Measurements from ENCODE around the gene LYPD6B. TPM values are rescaled to one million over a fixed set of nuclear protein-coding genes. Genes with fewer than 3 reads are reported as not detected.
"Not testable (repeated sequence)": the region's sequence is repeated elsewhere in the genome, so short reads cannot be mapped to it uniquely, and the experiment has no call there.

LYPD6B gene
- polyA plus RNA-seq, 4 donors = 23.6 to 33.1 (median 31.7) TPM

- not testable (repeated sequence) for DNase-seq (ENCODE audit: low read depth in 4 of 4, low spot score in 2 of 4)
Measured at GRCh38 chr2:149251436-149251835, 212.9 kb downstream of the LYPD6B start.

- not testable (repeated sequence) for DNase-seq (ENCODE audit: low read depth in 4 of 4, low spot score in 2 of 4)
Measured at GRCh38 chr2:149256877-149257276, 218.4 kb downstream of the LYPD6B start.

- DNase-seq (ENCODE audit: low read depth in 4 of 4, low spot score in 2 of 4) = no peak
Measured at GRCh38 chr2:149258531-149258930, 220.0 kb downstream of the LYPD6B start.

- no peak for DNase-seq (ENCODE audit: low read depth in 4 of 4, low spot score in 2 of 4)
Measured at GRCh38 chr2:149259136-149259535, 220.6 kb downstream of the LYPD6B start.

GRCh38 chr2:149261692-149262091, 223.2 kb downstream of the LYPD6B start:
- DNase-seq (ENCODE audit: low read depth in 4 of 4, low spot score in 2 of 4) = no peak

Other genes starting within 250 kb of the LYPD6B start
- gene KIF5C, start 163.5 kb upstream of the LYPD6B start, polyA plus RNA-seq (ENCODE audit: insufficient read length in 4 of 4) = 1 to 10 TPM; 3.8 to 5.7 (median 4.0) TPM